Activated B cell treated with CpG ODN at 0.5 μM for 24 hours (primary cell): ENCODE data around the gene JUN. TPM values are rescaled to one million over a fixed set of nuclear protein-coding genes. Genes with fewer than 3 reads are reported as not detected.

Experiments used
- ATAC-seq: fragments of 200-7000 bp; cut with Tn5 transposase; one replicate; pipeline ENCODE4 v1.10.0; 2021; ENCODE audit warnings: low read depth, mild to moderate bottlenecking, moderate library complexity
- CTCF ChIA-PET: fragments of 350-600 bp; sonication (Branson Sonifier 250); formaldehyde crosslinking; loops from one replicate; lab custom pipeline; 2021; ENCODE audit warnings: antibody characterized with exemption; lab: Charles Lee
- POLR2A ChIA-PET: fragments of 350-600 bp; sonication (Branson Sonifier 250); formaldehyde crosslinking; loops from one replicate; lab custom pipeline; 2021; ENCODE audit warnings: antibody characterized with exemption; lab: Charles Lee
- DNase-seq: peaks from one replicate; pipeline ENCODE4 v3.0.0; 2022
- H3K27ac Mint-ChIP-seq: one replicate; pipeline ENCODE4 v1.8.0; 2020; ENCODE audit warnings: mixed read lengths
- H3K27me3 Mint-ChIP-seq: one replicate; pipeline ENCODE4 v1.8.0; 2021; ENCODE audit warnings: mixed read lengths
- H3K36me3 Mint-ChIP-seq: one replicate; pipeline ENCODE4 v1.8.0; 2021; ENCODE audit warnings: low read depth, mixed read lengths
- H3K4me1 Mint-ChIP-seq: one replicate; pipeline ENCODE4 v1.8.0; 2021; ENCODE audit warnings: mixed read lengths
- H3K4me3 Mint-ChIP-seq: one replicate; pipeline ENCODE4 v1.8.0; 2020; ENCODE audit warnings: mild to moderate bottlenecking, mixed read lengths
- H3K9me3 Mint-ChIP-seq: one replicate; pipeline ENCODE4 v1.8.0; 2020; ENCODE audit warnings: mixed read lengths
- CTCF ChIP-seq: fragments of 200-600 bp; IDR thresholded peaks from one replicate; pipeline ENCODE4 v1.8.0; 2022; ENCODE audit warnings: antibody characterized with exemption, mild to moderate bottlenecking
- intact Hi-C: fragments of 100-400 bp; cut with micrococcal nuclease; formaldehyde crosslinking; loops from one replicate; pipeline ENCODE4 v1.15.1; 2024
- total RNA-seq: library from RNA; stranded (reverse); gene quantifications from 2 replicates; pipeline ENCODE4 v1.2.3, GENCODE V29; 2022

Gene JUN
- total RNA-seq, 1 donor from 2014 or later: 36.6 TPM

- Mint-ChIP-seq H3K27ac (peak overlapping the region; percentile 75), H3K9me3 (no peaks in the 10 kb centered on the region), H3K4me3 (peak overlapping the region; percentile 93), H3K27me3 (no peaks in the 10 kb centered on the region), H3K36me3 (peaks cover 2% of the 10 kb centered on the region), H3K4me1 (peaks cover 47% of the 10 kb centered on the region)
- intact Hi-C loops: loop anchor here (1.0 to 10.0 kb wide), 2 partner anchors 480 to 693 kb away; partner anchors contain the start of gene FGGY
- no peak for TF ChIP-seq CTCF
- ATAC-seq (no peak), DNase-seq (no peak)
- ChIA-PET POLR2A (interaction anchor here (0.6 to 4.2 kb wide), 3 partner anchors 24 to 182 kb away, joined by 3 to 25 read pairs (median 5); partner anchors contain the start of gene JUN), CTCF (interaction anchor here (0.6 kb wide), 1 partner anchor 11 kb away, joined by 3 read pairs; no protein-coding TSS in a partner anchor)
Measured at GRCh38 chr1:58814251-58815068, 30.6 kb upstream of the JUN start.

GRCh38 chr1:58813801-58814200, 30.0 kb upstream of the JUN start:
- ChIA-PET CTCF (interaction anchor here (0.6 kb wide), 1 partner anchor 10 kb away, joined by 3 read pairs; no protein-coding TSS in a partner anchor), POLR2A (interaction anchor here (0.6 to 4.2 kb wide), 2 partner anchors 29 to 183 kb away, joined by 5 to 25 read pairs; partner anchors contain the start of gene JUN)
- intact Hi-C loops: loop anchor here (10.0 kb wide), 1 partner anchor 481 kb away; the partner anchor contains the start of gene FGGY
- TF ChIP-seq CTCF: no peak
- no peak for ATAC-seq
- Mint-ChIP-seq H3K9me3 (no peaks in the 10 kb centered on the region), H3K27ac (peak overlapping the region; percentile 54), H3K4me1 (peaks cover 52% of the 10 kb centered on the region), H3K36me3 (peaks cover 2% of the 10 kb centered on the region), H3K27me3 (no peaks in the 10 kb centered on the region), H3K4me3 (peak overlapping the region; percentile 35)
- no peak for DNase-seq

GRCh38 chr1:58813361-58813760, 29.5 kb upstream of the JUN start:
- Mint-ChIP-seq H3K27ac (peak overlapping the region; percentile 54), H3K4me1 (peaks cover 54% of the 10 kb centered on the region), H3K9me3 (no peaks in the 10 kb centered on the region), H3K4me3 (peak overlapping the region; percentile 8), H3K36me3 (peaks cover 2% of the 10 kb centered on the region), H3K27me3 (no peaks in the 10 kb centered on the region)
- DNase-seq: no peak
- ATAC-seq: no peak
- intact Hi-C loops: loop anchor here (10.0 kb wide), 1 partner anchor 481 kb away; the partner anchor contains the start of gene FGGY
- CTCF ChIA-PET: no interaction called here
- POLR2A ChIA-PET: interaction anchor here (1.8 to 4.2 kb wide), 2 partner anchors 29 to 31 kb away, joined by 6 to 25 read pairs; partner anchors contain the start of gene JUN
- no peak for TF ChIP-seq CTCF

- POLR2A ChIA-PET: interaction anchor here (1.8 to 4.2 kb wide), 2 partner anchors 28 to 31 kb away, joined by 6 to 25 read pairs; partner anchors contain the start of gene JUN
- DNase-seq (no peak), ATAC-seq (no peak)
- CTCF ChIA-PET: no interaction called here
- intact Hi-C loops: loop anchor here (10.0 kb wide), 1 partner anchor 482 kb away; the partner anchor contains the start of gene FGGY
- Mint-ChIP-seq H3K4me3 (peak overlapping the region; percentile 8), H3K4me1 (peaks cover 58% of the 10 kb centered on the region), H3K27me3 (no peaks in the 10 kb centered on the region), H3K27ac (peak overlapping the region; percentile 54), H3K9me3 (no peaks in the 10 kb centered on the region), H3K36me3 (peaks cover 2% of the 10 kb centered on the region)
- TF ChIP-seq CTCF: no peak
Measured at GRCh38 chr1:58812926-58813325, 29.1 kb upstream of the JUN start.
